ENCODE data around the gene ESCO1.

The ESCO1 gene

GRCh38 chr18:21575656-21576055, 24.8 kb downstream of the ESCO1 start:
- DNase-seq = no peak

GRCh38 chr18:21571772-21572171, 28.7 kb downstream of the ESCO1 start:
- DNase-seq = no peak

- DNase-seq = no peak
These were observed 41.3 kb downstream of the ESCO1 start for GRCh38 chr18:21559195-21559594.

GRCh38 chr18:21557607-21558253, 42.8 kb downstream of the ESCO1 start:
- DNase-seq = no peak

GRCh38 chr18:21550510-21550970, 50.0 kb downstream of the ESCO1 start:
- no peak for DNase-seq

GRCh38 chr18:21548647-21549046, 51.9 kb downstream of the ESCO1 start:
- DNase-seq = no peak

- DNase-seq = no peak
These were observed 54.1 kb downstream of the ESCO1 start for GRCh38 chr18:21546423-21546822.

- DNase-seq = no peak
These were observed 62.3 kb downstream of the ESCO1 start for GRCh38 chr18:21538230-21538629.

GRCh38 chr18:21534327-21534726, 66.2 kb downstream of the ESCO1 start:
- DNase-seq = no peak

- DNase-seq = no peak
These were observed 74.0 kb downstream of the ESCO1 start for GRCh38 chr18:21526463-21526862.

- DNase-seq = no peak
These were observed 74.6 kb downstream of the ESCO1 start for GRCh38 chr18:21525916-21526315.

- no peak for DNase-seq
These were observed 78.0 kb downstream of the ESCO1 start for GRCh38 chr18:21522530-21522929.

- DNase-seq = no peak
These were observed 86.8 kb downstream of the ESCO1 start for GRCh38 chr18:21513741-21514140.

- DNase-seq = no peak
These were observed 87.2 kb downstream of the ESCO1 start for GRCh38 chr18:21513292-21513691.

GRCh38 chr18:21509062-21509461, 91.4 kb downstream of the ESCO1 start:
- DNase-seq = no peak

- no peak for DNase-seq
These were observed 92.4 kb downstream of the ESCO1 start for GRCh38 chr18:21507913-21508701.

GRCh38 chr18:21502661-21503060, 97.8 kb downstream of the ESCO1 start:
- no peak for DNase-seq

- no peak for DNase-seq
These were observed 100.5 kb downstream of the ESCO1 start for GRCh38 chr18:21499997-21500396.

GRCh38 chr18:21496277-21496835, 104.1 kb downstream of the ESCO1 start:
- DNase-seq = no peak

- DNase-seq = no peak
These were observed 109.8 kb downstream of the ESCO1 start for GRCh38 chr18:21490748-21491147.

GRCh38 chr18:21489919-21490495, 110.5 kb downstream of the ESCO1 start:
- DNase-seq = no peak

GRCh38 chr18:21489119-21489750, 111.3 kb downstream of the ESCO1 start:
- peak; percentile 6 for DNase-seq

GRCh38 chr18:21486905-21487437, 113.5 kb downstream of the ESCO1 start:
- DNase-seq = no peak
